HFFc6 (cell line): ENCODE measurements around the gene CHID1. TPM values are rescaled to one million over a fixed set of nuclear protein-coding genes. Genes with fewer than 3 reads are reported as not detected.

Experiments used
- DNase-seq: peaks from one replicate; pipeline ENCODE4 v3.0.0-alpha.2; 2018
- H3K27ac Mint-ChIP-seq: 2 replicates; pipeline ENCODE4 v1.8.0; 2020; ENCODE audit warnings: mild to moderate bottlenecking, mixed read lengths
- H3K27me3 Mint-ChIP-seq: 2 replicates; pipeline ENCODE4 v1.8.0; 2021; ENCODE audit warnings: mild to moderate bottlenecking, moderate library complexity, mixed read lengths; ENCODE audit not compliant: insufficient read depth
- H3K36me3 Mint-ChIP-seq: 2 replicates; pipeline ENCODE4 v1.8.0; 2021; ENCODE audit warnings: low read depth, mixed read lengths
- H3K4me1 Mint-ChIP-seq: 2 replicates; pipeline ENCODE4 v1.8.0; 2020; ENCODE audit warnings: low read depth, mixed read lengths
- H3K4me3 Mint-ChIP-seq: 2 replicates; pipeline ENCODE4 v1.8.0; 2020; ENCODE audit warnings: mild to moderate bottlenecking, moderate library complexity, mixed read lengths
- H3K9me3 Mint-ChIP-seq: 2 replicates; pipeline ENCODE4 v1.8.0; 2020; ENCODE audit warnings: mild to moderate bottlenecking, mixed read lengths
- CTCF ChIP-seq: fragments of 200-600 bp; sonication (generic); IDR thresholded peaks from 2 replicates; pipeline ENCODE4 v1.5.0; 2021; ENCODE audit warnings: antibody characterized with exemption, mild to moderate bottlenecking
- total RNA-seq, 6 experiments: library from RNA; stranded (reverse); fragmentation: NEBNext Ultra II Directional; extraction: Animal tissue kit (Norgen Biotek cat#: 25700); gene quantifications; 2 replicates in 1 of 6; 3 replicates in 5 of 6; pipeline ENCODE4 v1.2.3, GENCODE V29; 2021

Gene CHID1
- total RNA-seq, 6 experiments from 2014 or later, result 116 to 145 (median 133) TPM

- H3K27me3 Mint-ChIP-seq, result peaks cover 25% of the 10 kb centered on the region
- peaks cover 23% of the 10 kb centered on the region for H3K4me1 Mint-ChIP-seq
- TF ChIP-seq CTCF, result no peak
- DNase-seq, result no peak
- H3K9me3 Mint-ChIP-seq, result no peaks in the 10 kb centered on the region
- no peak overlapping the region for H3K27ac Mint-ChIP-seq
- peak overlapping the region; percentile 46 for H3K4me3 Mint-ChIP-seq
- H3K36me3 Mint-ChIP-seq, result peaks cover 14% of the 10 kb centered on the region
Measured at GRCh38 chr11:829847-830294, 80.7 kb downstream of the CHID1 start.

- H3K27me3 Mint-ChIP-seq, result peaks cover 21% of the 10 kb centered on the region
- no peaks in the 10 kb centered on the region for H3K9me3 Mint-ChIP-seq
- H3K4me1 Mint-ChIP-seq, result peaks cover 18% of the 10 kb centered on the region
- no peak overlapping the region for H3K4me3 Mint-ChIP-seq
- peaks cover 13% of the 10 kb centered on the region for H3K36me3 Mint-ChIP-seq
- H3K27ac Mint-ChIP-seq, result no peak overlapping the region
- no peak for TF ChIP-seq CTCF
- no peak for DNase-seq
Measured at GRCh38 chr11:829176-829846, 81.3 kb downstream of the CHID1 start.

- Mint-ChIP-seq H3K4me3 (no peak overlapping the region), H3K4me1 (peaks cover 11% of the 10 kb centered on the region), H3K27me3 (peaks cover 14% of the 10 kb centered on the region), H3K36me3 (peaks cover 6% of the 10 kb centered on the region), H3K9me3 (no peaks in the 10 kb centered on the region), H3K27ac (no peak overlapping the region)
- DNase-seq, result no peak
- TF ChIP-seq CTCF, result no peak
Measured at GRCh38 chr11:828506-829175, 82.0 kb downstream of the CHID1 start.

DNA sequence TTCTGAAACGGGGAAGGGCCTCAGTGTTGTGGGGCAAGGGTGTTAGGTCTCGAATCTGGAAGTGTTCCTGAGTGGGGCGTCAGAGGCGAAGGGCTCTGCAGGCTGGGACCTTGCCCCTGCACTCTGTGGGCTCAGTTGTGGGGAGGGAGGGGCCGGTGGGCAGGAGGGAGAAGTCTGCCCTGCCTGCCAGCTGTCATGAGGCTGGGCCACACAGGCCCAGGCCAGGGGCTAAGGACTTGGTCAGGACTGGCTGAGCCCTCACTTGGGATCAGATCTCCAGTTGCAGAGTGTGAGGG, 82.8 kb downstream of the CHID1 start, which contains the start of gene CRACR2B:
TSS of gene CRACR2B (plus strand) at position 23 of the 296 bp plus-strand sequence. CDS start 689 bp downstream, outside the sequence.
- no peak for DNase-seq
- Mint-ChIP-seq H3K4me3 (no peak within 1 kb of the TSS), H3K9me3 (no peaks in the 10 kb centered on the region), H3K27ac (no peak within 1 kb of the TSS; the same call in 1 of the 2 replicates), H3K4me1 (peaks cover 11% of the 10 kb centered on the region), H3K36me3 (peaks cover 6% of the 10 kb centered on the region; the same call in 1 of the 2 replicates), H3K27me3 (peaks cover 15% of the 10 kb centered on the region)
- TF ChIP-seq CTCF, result no peak

DNA sequence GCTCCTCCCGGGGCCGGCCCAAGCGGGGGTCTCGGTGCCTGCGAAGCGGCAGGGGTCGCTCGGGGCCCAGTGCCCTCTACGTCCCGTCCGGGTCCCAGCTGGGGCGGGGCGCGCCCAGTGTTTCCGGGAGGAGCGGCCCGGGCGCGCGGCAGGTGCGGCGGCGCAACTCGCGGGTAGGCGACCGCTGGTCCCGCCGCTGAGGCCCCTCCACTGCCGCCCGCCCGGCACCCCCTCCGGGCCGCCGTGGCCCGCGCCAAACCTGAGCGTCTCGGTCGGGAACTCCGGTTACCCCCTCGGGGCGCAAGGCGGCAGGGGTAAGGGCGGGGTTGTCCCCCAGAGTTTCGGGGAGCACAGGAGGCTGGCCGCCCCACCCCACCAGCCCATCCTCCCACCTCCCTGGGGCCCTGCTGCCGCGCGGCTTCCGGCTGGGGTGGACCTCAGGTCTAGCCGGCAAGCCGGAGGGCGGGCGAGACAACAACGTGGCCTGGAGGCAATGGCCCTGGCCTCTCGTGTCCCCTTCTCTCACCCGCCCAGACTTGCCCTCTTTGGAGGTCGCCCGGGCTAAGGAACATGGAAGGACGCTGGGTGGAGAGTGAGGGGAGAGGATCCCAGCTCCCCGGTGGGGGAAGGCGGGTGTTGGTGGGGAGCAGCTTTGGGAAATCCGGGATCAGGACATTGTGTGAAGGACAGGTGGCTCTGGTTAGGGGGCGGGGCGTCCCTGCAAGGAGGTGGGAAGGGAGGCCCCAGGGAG, 83.3 kb downstream of the CHID1 start:
- peaks cover 11% of the 10 kb centered on the region for H3K4me1 Mint-ChIP-seq
- TF ChIP-seq CTCF, result no peak
- no peak overlapping the region for H3K4me3 Mint-ChIP-seq
- no peak for DNase-seq
- peaks cover 6% of the 10 kb centered on the region; the same call in 1 of the 2 replicates for H3K36me3 Mint-ChIP-seq
- H3K27ac Mint-ChIP-seq, result no peak overlapping the region; the same call in 1 of the 2 replicates
- H3K9me3 Mint-ChIP-seq, result no peaks in the 10 kb centered on the region
- peaks cover 15% of the 10 kb centered on the region for H3K27me3 Mint-ChIP-seq
